ENCODE data around the gene RIPOR2. TPM values are rescaled to one million over a fixed set of nuclear protein-coding genes. Genes with fewer than 3 reads are reported as not detected.

RIPOR2 gene
- total and polyA plus RNA-seq, 2 experiments from 2014 or later = 9.5 to 22.5 TPM

DNA sequence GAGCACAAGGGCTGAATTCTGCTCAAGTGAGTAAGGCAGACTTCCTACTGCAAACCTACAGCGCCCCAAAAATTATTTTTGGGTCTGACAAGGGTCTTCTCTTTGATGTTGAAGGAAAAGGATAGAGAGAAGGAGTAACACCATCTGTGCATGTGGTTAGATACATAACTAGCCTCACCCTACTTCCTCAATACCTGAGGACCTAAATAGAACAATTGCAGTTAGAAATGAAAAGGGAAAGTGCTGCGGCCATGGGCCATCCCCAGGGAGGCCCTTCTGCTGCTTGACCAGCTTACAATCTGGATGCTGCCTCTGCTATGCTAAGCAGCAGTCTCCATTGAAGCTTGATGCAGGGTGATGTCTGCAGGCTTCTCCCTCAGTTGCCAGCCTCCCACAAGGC lies 73.8 kb downstream of the RIPOR2 start:
- Mint-ChIP-seq H3K27me3 (ENCODE audit: insufficient read depth, low read depth, poor library complexity) (no peaks in the 10 kb centered on the region), H3K36me3 (ENCODE audit: low read depth) (peaks cover 48% of the 10 kb centered on the region), H3K27ac (no peak overlapping the region), H3K9me3 (no peaks in the 10 kb centered on the region), H3K4me3 (no peak overlapping the region), H3K4me1 (peaks cover 18% of the 10 kb centered on the region)
- TF ChIP-seq CREB1 (CRISPR knock-in tag; IDR thresholded peaks at IDR 0.05; ENCODE audit: low read depth) = no peak
- no peak for TF ChIP-seq EZH2phosphoT487 (IDR thresholded peaks at IDR 0.05; ENCODE audit: unreplicated experiment)
- no peak for TF ChIP-seq POLR2AphosphoS5 (IDR thresholded peaks at IDR 0.05; ENCODE audit: low read depth)
- TF ChIP-seq, protein P1, sequence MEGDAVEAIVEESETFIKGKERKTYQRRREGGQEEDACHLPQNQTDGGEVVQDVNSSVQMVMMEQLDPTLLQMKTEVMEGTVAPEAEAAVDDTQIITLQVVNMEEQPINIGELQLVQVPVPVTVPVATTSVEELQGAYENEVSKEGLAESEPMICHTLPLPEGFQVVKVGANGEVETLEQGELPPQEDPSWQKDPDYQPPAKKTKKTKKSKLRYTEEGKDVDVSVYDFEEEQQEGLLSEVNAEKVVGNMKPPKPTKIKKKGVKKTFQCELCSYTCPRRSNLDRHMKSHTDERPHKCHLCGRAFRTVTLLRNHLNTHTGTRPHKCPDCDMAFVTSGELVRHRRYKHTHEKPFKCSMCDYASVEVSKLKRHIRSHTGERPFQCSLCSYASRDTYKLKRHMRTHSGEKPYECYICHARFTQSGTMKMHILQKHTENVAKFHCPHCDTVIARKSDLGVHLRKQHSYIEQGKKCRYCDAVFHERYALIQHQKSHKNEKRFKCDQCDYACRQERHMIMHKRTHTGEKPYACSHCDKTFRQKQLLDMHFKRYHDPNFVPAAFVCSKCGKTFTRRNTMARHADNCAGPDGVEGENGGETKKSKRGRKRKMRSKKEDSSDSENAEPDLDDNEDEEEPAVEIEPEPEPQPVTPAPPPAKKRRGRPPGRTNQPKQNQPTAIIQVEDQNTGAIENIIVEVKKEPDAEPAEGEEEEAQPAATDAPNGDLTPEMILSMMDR (conservative IDR thresholded peaks at IDR 0.05; ENCODE audit: low read depth in 2 of 2) = no peak
- TF ChIP-seq STAT1 (IDR thresholded peaks at IDR 0.05; ENCODE audit: unreplicated experiment) = no peak
- TF ChIP-seq JUNB (IDR thresholded peaks at IDR 0.05; ENCODE audit: unreplicated experiment) = no peak
- no peak for TF ChIP-seq EZH2 (IDR thresholded peaks at IDR 0.05; ENCODE audit: low read depth, unreplicated experiment)
- no peak for TF ChIP-seq ZNF331 (CRISPR knock-in tag; IDR thresholded peaks at IDR 0.05; ENCODE audit: low read depth)
- TF ChIP-seq, protein P2, sequence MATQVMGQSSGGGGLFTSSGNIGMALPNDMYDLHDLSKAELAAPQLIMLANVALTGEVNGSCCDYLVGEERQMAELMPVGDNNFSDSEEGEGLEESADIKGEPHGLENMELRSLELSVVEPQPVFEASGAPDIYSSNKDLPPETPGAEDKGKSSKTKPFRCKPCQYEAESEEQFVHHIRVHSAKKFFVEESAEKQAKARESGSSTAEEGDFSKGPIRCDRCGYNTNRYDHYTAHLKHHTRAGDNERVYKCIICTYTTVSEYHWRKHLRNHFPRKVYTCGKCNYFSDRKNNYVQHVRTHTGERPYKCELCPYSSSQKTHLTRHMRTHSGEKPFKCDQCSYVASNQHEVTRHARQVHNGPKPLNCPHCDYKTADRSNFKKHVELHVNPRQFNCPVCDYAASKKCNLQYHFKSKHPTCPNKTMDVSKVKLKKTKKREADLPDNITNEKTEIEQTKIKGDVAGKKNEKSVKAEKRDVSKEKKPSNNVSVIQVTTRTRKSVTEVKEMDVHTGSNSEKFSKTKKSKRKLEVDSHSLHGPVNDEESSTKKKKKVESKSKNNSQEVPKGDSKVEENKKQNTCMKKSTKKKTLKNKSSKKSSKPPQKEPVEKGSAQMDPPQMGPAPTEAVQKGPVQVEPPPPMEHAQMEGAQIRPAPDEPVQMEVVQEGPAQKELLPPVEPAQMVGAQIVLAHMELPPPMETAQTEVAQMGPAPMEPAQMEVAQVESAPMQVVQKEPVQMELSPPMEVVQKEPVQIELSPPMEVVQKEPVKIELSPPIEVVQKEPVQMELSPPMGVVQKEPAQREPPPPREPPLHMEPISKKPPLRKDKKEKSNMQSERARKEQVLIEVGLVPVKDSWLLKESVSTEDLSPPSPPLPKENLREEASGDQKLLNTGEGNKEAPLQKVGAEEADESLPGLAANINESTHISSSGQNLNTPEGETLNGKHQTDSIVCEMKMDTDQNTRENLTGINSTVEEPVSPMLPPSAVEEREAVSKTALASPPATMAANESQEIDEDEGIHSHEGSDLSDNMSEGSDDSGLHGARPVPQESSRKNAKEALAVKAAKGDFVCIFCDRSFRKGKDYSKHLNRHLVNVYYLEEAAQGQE (IDR thresholded peaks at IDR 0.05; ENCODE audit: unreplicated experiment) = no peak
- no peak overlapping the region for H3K27ac ChIP-seq (ENCODE audit: low read depth)
- H3K4me2 ChIP-seq = no peak overlapping the region
- no peaks in the 10 kb centered on the region for H3K9me2 ChIP-seq (ENCODE audit: insufficient read depth)
- no peaks in the 10 kb centered on the region for H3F3A ChIP-seq (replicated peaks; ENCODE audit: low read depth)
- no peak for DNase-seq (ENCODE audit: low spot score)
- peaks cover 9% of the 10 kb centered on the region; the same call in 1 of the 2 replicates for H3K4me1 ChIP-seq (ENCODE audit: insufficient read depth)
- no peaks in the 10 kb centered on the region for H3K27me3 ChIP-seq (ENCODE audit: insufficient read depth)
- no peak overlapping the region for H3K4me3 ChIP-seq
- no peak for ATAC-seq
- H3K36me3 ChIP-seq (ENCODE audit: insufficient read depth) = no peaks in the 10 kb centered on the region
- no peaks in the 10 kb centered on the region for H3K79me2 ChIP-seq (replicated peaks; ENCODE audit: insufficient read depth)
- no peak overlapping the region for H2AFZ ChIP-seq
- H4K20me1 ChIP-seq (replicated peaks; ENCODE audit: insufficient read depth) = no peaks in the 10 kb centered on the region

DNA sequence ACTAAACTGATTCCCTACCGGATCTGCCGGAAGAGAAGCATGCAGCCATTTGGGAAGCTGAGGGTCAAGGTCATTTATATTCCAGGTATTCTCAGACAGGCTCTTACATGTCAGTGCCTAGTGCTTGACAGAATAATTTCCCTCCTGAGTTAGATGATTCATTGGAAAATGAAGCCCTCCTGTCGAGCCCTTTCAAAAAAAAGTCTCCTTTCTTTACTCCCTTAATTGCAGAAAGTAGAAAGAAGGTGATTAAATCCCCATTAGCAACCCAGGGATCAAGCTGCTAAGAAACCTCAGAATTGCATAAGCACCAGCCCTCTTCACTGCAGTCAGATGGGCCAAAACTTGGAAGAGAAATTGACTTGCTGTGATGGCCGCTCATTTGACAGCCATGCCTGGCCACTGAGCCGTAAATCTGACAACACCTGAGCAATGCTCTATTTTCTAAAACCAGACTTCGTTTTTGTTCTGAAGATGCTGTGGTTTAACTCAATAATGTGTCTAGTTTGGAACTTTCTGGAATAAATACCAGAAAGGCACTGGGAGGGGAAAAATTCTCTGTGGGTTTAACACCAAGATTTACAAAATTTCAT lies 76.1 kb downstream of the RIPOR2 start:
- no peak for ATAC-seq
- Histone ChIP-seq H3K27me3 (ENCODE audit: insufficient read depth) (no peaks in the 10 kb centered on the region), H3F3A (replicated peaks; ENCODE audit: low read depth) (no peaks in the 10 kb centered on the region), H4K20me1 (replicated peaks; ENCODE audit: insufficient read depth) (no peaks in the 10 kb centered on the region), H3K9me2 (ENCODE audit: insufficient read depth) (no peaks in the 10 kb centered on the region), H3K79me2 (replicated peaks; ENCODE audit: insufficient read depth) (no peaks in the 10 kb centered on the region), H3K4me2 (no peak overlapping the region), H2AFZ (no peak overlapping the region), H3K4me3 (no peak overlapping the region), H3K27ac (ENCODE audit: low read depth) (0 out of 2 replicates have a peak overlapping the region, but pooled peaks have one; percentile 36), H3K4me1 (ENCODE audit: insufficient read depth) (peaks cover 9% of the 10 kb centered on the region; the same call in 1 of the 2 replicates), H3K36me3 (ENCODE audit: insufficient read depth) (no peaks in the 10 kb centered on the region)
- TF ChIP-seq CREB1 (CRISPR knock-in tag; IDR thresholded peaks at IDR 0.05; ENCODE audit: low read depth) (no peak), EZH2 (IDR thresholded peaks at IDR 0.05; ENCODE audit: low read depth, unreplicated experiment) (no peak)
- DNase-seq (ENCODE audit: low spot score) = no peak
- Mint-ChIP-seq H3K4me3 (no peak overlapping the region), H3K4me1 (peaks cover 18% of the 10 kb centered on the region), H3K27me3 (ENCODE audit: insufficient read depth, low read depth, poor library complexity) (no peaks in the 10 kb centered on the region), H3K36me3 (ENCODE audit: low read depth) (peaks cover 39% of the 10 kb centered on the region), H3K27ac (peak overlapping the region; percentile 10; the same call in 1 of the 2 replicates), H3K9me3 (no peaks in the 10 kb centered on the region)

Data from GM23338 (cell line).